ENCODE data around the gene TINAGL1. TPM values are rescaled to one million over a fixed set of nuclear protein-coding genes. Genes with fewer than 3 reads are reported as not detected.
A peak's percentile ranks its signal among the peaks of the same experiment; 100 is the strongest.

TINAGL1 gene
- total RNA-seq, 2 donors from 2014 or later: not detected

DNA sequence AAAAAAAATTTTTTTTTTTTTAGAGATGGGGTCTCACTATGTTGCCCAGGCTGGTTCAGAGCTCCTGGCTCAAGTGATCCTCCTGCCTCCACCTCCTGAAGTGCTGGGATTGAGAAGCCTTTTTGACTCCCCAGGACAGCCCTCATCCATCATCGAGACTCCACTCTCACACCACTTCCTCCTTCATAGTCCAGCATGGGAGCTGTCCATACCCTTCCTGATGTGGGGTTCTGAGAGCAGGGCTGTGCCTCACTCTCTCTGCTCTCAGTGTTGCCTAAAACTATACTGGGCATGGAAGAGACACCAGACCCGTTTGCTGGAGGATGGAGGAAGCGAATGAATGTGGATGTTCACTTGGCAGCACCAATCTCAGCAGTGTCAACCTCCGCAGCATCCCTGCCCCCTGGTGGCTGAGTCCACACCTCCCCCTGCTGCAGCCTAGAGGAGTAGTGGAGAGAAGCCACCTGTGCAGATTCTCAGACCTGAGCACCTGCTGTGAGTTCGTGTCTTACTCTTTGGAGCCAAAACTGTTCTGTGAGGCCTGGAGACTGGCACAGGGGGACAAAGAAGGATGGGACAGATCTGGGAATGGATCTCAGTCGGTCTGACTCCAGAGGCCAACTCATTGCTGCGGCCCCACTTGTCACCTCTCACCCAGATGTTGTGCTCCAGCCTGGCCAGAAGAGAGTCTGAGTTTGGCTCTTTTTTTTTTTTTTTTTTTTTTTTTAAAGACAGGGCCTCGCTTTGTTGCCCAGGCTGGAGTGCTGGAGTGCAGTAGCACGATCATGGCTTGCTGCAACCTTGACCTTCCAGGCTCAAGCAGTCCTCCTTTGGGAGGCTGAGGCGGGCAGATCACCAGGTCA, 17.7 kb downstream of the TINAGL1 start:
- DNase-seq (ENCODE audit: low spot score) (peak; percentile 73), ATAC-seq (peak; percentile 70 to 83)
- Mint-ChIP-seq H3K36me3 (no peaks in the 10 kb centered on the region), H3K4me1 (ENCODE audit: low read depth in 2 of 2) (peaks cover 0 to 5% of the 10 kb centered on the region in 2 donors), H3K27me3 (peaks cover 26 to 31% of the 10 kb centered on the region in 2 donors), H3K9me3 (no peaks in the 10 kb centered on the region), H3K4me3 (no peak overlapping the region), H3K27ac (no peak overlapping the region)

DNA sequence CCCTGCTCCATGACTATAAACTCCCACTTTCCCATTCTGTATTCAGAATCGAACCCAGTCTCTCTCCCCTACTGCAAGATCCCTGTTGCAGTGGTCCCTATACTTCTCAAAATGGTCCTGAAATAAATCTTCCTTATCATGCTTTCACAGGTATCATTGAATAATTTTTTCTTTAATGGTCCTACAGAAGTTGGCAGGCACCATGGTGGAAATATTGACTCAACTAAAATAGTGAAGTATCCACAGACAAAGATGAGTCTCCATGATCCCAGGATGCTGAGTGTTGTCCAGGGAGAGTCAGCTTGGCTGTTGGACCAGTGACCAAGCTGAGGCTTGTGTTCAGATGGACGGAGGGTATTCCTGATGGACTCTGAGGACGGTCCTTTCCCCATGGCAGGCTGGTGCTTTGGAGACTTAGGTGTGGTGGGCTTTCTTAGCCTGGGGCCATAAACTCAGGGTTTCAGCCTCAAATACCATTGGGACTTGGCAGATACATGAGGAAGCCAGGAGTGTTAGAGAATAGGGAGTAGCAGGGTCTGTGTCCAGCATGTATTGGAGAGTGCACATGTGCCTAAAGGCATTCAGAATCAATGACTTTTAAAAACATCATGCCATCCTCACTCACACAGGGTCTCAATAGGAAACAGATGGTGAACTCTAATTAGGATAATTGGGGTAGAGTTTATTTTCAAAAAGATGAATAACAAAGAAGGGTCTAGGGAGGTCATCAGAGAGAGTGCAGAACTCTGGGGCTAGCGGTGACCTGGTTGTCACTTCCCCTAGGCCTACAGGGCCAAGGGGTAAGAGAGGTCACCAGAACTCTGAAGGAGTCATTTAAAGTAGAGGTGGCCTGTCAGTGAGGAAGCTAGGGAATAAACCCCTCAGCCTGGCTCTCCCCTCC, 19.8 kb downstream of the TINAGL1 start:
- no peak for DNase-seq (ENCODE audit: low spot score)
- H3K4me1 Mint-ChIP-seq (ENCODE audit: low read depth in 2 of 2): peaks cover 0 to 2% of the 10 kb centered on the region in 2 donors
- H3K27me3 Mint-ChIP-seq: peaks cover 23 to 27% of the 10 kb centered on the region in 2 donors
- no peak for ATAC-seq
- H3K27ac Mint-ChIP-seq: no peak overlapping the region
- no peaks in the 10 kb centered on the region for H3K9me3 Mint-ChIP-seq
- no peaks in the 10 kb centered on the region for H3K36me3 Mint-ChIP-seq
- H3K4me3 Mint-ChIP-seq: no peak overlapping the region

DNA sequence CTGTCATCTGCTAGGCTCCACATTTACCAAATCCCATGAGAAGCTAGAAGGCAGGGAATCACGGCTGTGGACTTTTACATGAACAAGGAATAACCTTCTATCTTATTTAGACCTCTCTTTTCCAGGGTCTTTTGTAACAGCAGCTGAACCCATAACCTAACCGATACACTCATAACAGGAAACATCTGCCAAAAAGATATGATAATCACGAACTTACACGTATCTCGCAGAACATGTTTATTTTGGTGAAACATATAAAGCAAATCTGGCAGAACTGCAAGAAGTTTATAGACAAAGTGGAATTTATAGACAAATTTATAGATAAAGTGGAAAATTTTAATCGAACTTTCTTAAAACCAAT, 20.4 kb downstream of the TINAGL1 start:
- H3K36me3 Mint-ChIP-seq: no peaks in the 10 kb centered on the region
- no peak overlapping the region for H3K4me3 Mint-ChIP-seq
- peaks cover 17 to 21% of the 10 kb centered on the region in 2 donors for H3K27me3 Mint-ChIP-seq
- no peaks in the 10 kb centered on the region for H3K9me3 Mint-ChIP-seq
- H3K4me1 Mint-ChIP-seq (ENCODE audit: low read depth in 2 of 2): peaks cover 0 to 2% of the 10 kb centered on the region in 2 donors
- DNase-seq (ENCODE audit: low spot score) (no peak), ATAC-seq (no peak)
- no peak overlapping the region for H3K27ac Mint-ChIP-seq

DNA sequence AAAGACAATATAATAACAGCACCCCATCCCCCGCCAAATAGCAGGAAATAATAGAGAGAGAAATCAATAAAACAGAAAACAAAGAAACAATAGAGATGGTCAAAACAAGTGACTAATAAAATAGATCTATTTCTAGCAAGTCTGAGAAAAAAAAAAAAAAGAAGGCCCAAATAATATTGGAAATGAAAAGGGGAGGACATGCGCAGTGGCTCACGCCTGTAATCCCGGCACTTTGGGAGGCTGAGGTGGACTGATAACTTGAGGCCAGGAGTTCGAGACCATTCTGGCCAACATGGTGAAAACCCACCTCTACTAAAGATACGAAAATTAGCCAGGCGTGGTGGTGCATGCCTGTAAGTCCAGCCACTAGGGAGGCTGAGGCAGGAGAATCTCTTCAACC, 22.7 kb downstream of the TINAGL1 start:
- ATAC-seq (no peak), DNase-seq (ENCODE audit: low spot score) (no peak)
- H3K27me3 Mint-ChIP-seq: peaks cover 8 to 15% of the 10 kb centered on the region in 2 donors
- no peaks in the 10 kb centered on the region for H3K9me3 Mint-ChIP-seq
- H3K4me3 Mint-ChIP-seq: no peak overlapping the region
- H3K36me3 Mint-ChIP-seq: no peaks in the 10 kb centered on the region
- no peak overlapping the region for H3K27ac Mint-ChIP-seq
- no peaks in the 10 kb centered on the region for H3K4me1 Mint-ChIP-seq (ENCODE audit: low read depth in 2 of 2)

DNA sequence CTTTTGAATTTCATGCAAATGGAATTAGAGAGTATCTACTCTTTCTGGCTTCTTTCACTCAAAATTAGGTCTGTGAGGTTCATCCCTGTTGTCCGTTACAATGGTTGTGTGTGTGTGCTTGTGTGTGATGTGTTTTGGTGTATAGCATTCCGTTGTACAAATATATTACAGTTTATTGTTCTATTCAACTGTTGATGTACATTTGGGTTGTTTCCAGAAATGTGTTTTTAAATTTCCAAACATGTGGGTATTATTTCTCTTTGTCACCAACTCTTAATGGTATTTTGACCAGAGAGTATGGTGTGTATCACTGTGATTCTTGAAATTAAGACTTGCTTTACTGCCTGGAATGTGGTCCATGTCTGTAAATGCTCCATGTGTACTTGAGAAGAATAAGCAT, 24.3 kb downstream of the TINAGL1 start:
- no peak overlapping the region for H3K4me3 Mint-ChIP-seq
- H3K36me3 Mint-ChIP-seq: no peaks in the 10 kb centered on the region
- no peaks in the 10 kb centered on the region for H3K4me1 Mint-ChIP-seq (ENCODE audit: low read depth in 2 of 2)
- no peak for DNase-seq (ENCODE audit: low spot score)
- ATAC-seq: no peak
- H3K27ac Mint-ChIP-seq: no peak overlapping the region
- H3K9me3 Mint-ChIP-seq: no peaks in the 10 kb centered on the region
- peaks cover 5 to 18% of the 10 kb centered on the region in 2 donors for H3K27me3 Mint-ChIP-seq

DNA sequence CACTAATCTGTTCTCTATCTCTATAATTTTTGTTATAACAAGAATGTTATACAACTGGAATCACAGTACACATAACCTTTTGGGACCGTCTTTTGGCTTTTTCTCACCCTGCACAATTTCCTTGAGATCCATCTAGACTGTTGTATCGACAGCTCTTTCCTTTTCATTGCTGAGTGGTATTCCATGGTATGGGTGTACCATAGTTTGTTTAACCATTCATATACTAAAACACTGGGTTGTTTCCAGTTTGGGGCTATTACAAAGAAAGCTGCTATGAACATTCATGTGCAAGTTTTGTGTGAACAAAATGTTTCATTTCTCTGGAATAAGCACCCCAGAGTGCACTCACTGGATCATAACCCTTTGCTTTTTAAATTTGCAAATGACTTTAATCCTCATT, 25.8 kb downstream of the TINAGL1 start:
- no peak for ATAC-seq
- Mint-ChIP-seq H3K9me3 (no peaks in the 10 kb centered on the region), H3K4me1 (ENCODE audit: low read depth in 2 of 2) (peaks cover 5 to 9% of the 10 kb centered on the region in 2 donors), H3K4me3 (no peak overlapping the region), H3K36me3 (no peaks in the 10 kb centered on the region), H3K27me3 (peaks cover 0 to 10% of the 10 kb centered on the region in 2 donors), H3K27ac (no peak overlapping the region)
- no peak for DNase-seq (ENCODE audit: low spot score)

DNA sequence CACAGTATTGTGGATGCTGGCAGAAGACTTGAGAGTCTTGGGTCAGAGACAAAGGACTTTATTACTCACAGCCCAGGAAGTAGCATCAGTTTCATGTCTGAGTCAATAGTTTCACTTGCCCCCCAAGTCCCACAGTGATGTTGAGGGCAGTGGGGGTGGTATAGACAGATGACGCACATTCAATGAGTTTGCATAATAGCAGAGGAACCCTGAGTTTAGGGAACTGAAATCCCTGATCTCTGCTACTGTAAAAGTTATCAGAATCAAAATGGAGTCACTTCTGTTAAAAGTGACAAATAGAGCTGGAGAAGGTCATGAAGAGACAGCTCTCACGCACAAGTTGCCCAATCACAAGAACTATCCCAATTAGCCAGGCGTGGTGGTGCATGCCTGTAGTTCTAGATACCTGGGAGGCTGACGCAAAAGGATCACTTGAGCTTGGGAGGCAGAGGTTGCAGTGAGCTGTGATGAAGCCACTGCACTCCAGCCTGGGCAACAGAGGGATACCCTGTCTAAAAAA, 29.7 kb downstream of the TINAGL1 start:
- Mint-ChIP-seq H3K4me1 (ENCODE audit: low read depth in 2 of 2) (peaks cover 5 to 9% of the 10 kb centered on the region in 2 donors), H3K27ac (peak overlapping the region in 1 of 2 donors; percentile 68), H3K9me3 (no peaks in the 10 kb centered on the region), H3K4me3 (peak overlapping the region; percentile 62), H3K36me3 (no peaks in the 10 kb centered on the region), H3K27me3 (peaks cover 7 to 8% of the 10 kb centered on the region in 2 donors)
- no peak for DNase-seq (ENCODE audit: low spot score)
- peak; percentile 93 to 100 for ATAC-seq

DNA sequence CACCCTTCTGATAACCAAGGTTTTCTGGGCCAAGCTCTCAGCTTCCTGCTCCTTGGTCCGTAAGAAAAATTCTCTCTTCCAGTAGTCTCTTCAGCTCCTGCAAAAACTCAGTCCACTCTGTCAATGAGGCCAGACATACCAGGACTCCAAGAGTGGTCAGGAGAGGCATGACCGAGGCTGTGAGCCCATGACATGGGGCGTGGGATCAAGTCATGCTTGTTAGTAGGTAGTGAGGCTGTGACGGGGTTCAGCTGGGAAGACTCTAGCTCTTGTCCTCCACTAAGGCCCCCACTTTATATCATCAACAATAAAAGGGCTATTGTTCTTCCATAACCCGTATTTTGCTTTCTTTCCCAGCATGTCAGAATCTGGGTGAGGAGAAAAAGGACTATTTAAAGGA, 31.0 kb downstream of the TINAGL1 start:
- Mint-ChIP-seq H3K4me1 (ENCODE audit: low read depth in 2 of 2) (peaks cover 9 to 15% of the 10 kb centered on the region in 2 donors), H3K36me3 (no peaks in the 10 kb centered on the region), H3K27me3 (peaks cover 8 to 14% of the 10 kb centered on the region in 2 donors), H3K27ac (no peak overlapping the region), H3K4me3 (no peak overlapping the region), H3K9me3 (no peaks in the 10 kb centered on the region)
- no peak for ATAC-seq
- no peak for DNase-seq (ENCODE audit: low spot score)

DNA sequence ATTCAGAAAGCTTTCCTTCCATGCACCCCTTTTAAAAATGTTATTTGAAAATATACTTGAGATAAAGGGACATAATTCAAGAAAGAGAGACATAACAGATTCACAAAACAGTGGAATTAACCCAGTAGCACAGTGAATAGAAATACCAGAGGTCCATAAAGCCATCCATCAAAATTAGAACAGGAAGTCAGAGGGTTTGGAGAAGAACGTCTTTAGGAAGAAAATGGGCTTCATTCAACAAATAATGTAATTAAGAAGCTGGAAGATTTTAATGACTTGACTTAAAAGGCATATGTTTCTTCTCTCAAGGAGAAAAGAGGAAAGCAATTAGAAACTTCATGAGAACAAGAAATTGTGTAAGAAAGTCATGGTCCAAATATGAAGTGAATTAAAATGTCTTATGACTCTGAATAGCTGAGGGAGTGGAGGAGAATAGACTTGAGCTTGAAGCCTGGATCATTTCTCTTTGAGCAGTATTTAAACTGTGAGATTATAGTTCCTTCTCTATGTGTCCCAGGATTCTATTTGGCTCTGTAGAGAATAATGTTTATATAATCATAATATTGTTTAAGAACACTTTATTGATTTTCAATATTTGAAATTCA, 33.3 kb downstream of the TINAGL1 start:
- no peak for ATAC-seq
- Mint-ChIP-seq H3K4me3 (no peak overlapping the region), H3K36me3 (no peaks in the 10 kb centered on the region), H3K4me1 (ENCODE audit: low read depth in 2 of 2) (peaks cover 9 to 15% of the 10 kb centered on the region in 2 donors), H3K9me3 (no peaks in the 10 kb centered on the region), H3K27ac (no peak overlapping the region), H3K27me3 (peaks cover 5 to 14% of the 10 kb centered on the region in 2 donors)
- no peak for DNase-seq (ENCODE audit: low spot score)

DNA sequence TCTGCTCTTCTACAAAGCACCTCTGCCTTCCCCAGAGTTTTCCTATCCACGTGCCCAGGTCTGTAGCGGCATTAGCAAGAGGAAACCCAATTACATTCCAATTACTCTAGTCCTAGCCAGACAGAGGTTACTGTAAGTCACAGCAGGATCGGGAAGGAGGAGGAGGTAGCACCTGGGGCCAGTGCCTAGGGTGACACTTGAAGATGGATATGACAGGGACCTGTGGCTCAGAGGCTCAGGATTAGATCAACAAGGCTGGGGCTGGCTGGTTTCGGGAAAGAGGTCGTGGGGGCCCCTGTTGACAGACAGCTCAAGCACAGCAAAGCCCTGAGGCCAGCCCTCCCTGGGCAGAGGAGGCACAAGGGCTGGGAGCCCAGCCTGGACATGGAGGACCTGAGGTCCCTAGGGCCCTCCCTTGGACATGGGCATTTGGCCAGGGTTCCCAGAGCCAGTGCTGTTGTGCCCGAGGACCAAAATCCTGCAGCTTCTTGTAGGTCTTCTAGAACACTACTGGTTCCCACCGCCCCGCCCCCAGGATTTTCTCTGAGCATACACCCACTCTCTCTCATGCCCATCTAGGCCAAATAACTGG, 38.2 kb downstream of the TINAGL1 start:
- no peak overlapping the region for H3K27ac Mint-ChIP-seq
- no peaks in the 10 kb centered on the region for H3K9me3 Mint-ChIP-seq
- ATAC-seq: no peak
- H3K4me1 Mint-ChIP-seq (ENCODE audit: low read depth in 2 of 2): peaks cover 9 to 12% of the 10 kb centered on the region in 2 donors
- DNase-seq (ENCODE audit: low spot score): no peak
- no peak overlapping the region for H3K4me3 Mint-ChIP-seq
- peaks cover 19 to 33% of the 10 kb centered on the region in 2 donors for H3K27me3 Mint-ChIP-seq
- no peaks in the 10 kb centered on the region for H3K36me3 Mint-ChIP-seq

DNA sequence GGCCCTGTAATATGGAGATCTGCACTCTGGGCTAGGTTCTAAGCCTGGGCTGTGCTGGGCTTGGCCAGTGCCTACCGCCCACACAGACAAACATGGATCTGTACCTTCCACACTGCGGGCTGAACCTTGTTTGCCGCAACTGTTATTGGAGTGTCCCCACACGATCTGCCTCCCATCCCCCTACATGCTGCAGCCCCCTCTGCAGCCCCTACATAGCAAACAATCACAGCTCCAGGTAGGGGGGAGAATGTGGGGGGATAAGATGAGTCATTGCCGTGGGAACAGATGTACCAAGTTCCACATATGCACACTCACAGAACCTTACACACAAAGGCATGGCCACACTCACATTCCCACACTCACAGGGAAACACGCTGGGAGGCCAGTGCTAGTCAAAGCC, 39.1 kb downstream of the TINAGL1 start:
- peaks cover 9 to 12% of the 10 kb centered on the region in 2 donors for H3K4me1 Mint-ChIP-seq (ENCODE audit: low read depth in 2 of 2)
- H3K36me3 Mint-ChIP-seq: no peaks in the 10 kb centered on the region

DNA sequence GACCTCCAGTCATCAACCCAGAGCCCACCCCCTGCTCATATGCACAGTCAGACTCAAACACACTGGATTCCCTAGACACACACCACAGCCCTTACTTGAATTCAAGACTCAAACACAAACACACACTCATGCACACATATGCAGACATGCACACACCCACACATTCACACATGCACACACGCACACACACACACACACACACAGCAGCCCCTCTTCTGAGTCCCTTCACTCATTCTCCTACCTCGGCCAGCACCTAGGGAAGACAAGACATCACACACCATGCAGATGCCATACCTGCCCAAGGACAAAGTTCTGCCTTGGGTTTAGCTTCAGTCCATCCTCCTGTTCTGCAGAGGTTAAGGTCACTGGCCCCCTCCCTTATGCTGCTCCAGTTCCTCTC, 39.6 kb downstream of the TINAGL1 start:
- H3K36me3 Mint-ChIP-seq: no peaks in the 10 kb centered on the region
- H3K4me1 Mint-ChIP-seq (ENCODE audit: low read depth in 2 of 2): peaks cover 9 to 12% of the 10 kb centered on the region in 2 donors
- peaks cover 19 to 30% of the 10 kb centered on the region in 2 donors for H3K27me3 Mint-ChIP-seq
- no peak for ATAC-seq
- no peak for DNase-seq (ENCODE audit: low spot score)
- H3K27ac Mint-ChIP-seq: no peak overlapping the region
- H3K4me3 Mint-ChIP-seq: no peak overlapping the region
- no peaks in the 10 kb centered on the region for H3K9me3 Mint-ChIP-seq

More for the DNA sequence above, 39.1 kb downstream of the TINAGL1 start:
- no peak overlapping the region for H3K4me3 Mint-ChIP-seq
- ATAC-seq: no peak
- H3K27me3 Mint-ChIP-seq: peaks cover 19 to 30% of the 10 kb centered on the region in 2 donors
- no peaks in the 10 kb centered on the region for H3K9me3 Mint-ChIP-seq
- H3K27ac Mint-ChIP-seq: no peak overlapping the region
- DNase-seq (ENCODE audit: low spot score): no peak
